HL-60/S4 treated with phorbol 12-myristate 13-acetate at 8.2 ng/mL for 4 days and 3 days (cell line): ENCODE measurements around the gene FMOD.
"Not testable (repeated sequence)": the region's sequence is repeated elsewhere in the genome, so short reads cannot be mapped to it uniquely, and the experiment has no call there.

Experiments used
- in situ Hi-C: fragments of 300-500 bp; cut with MboI; formaldehyde crosslinking; loops from 2 replicates; pipeline ENCODE4 v1.15.0; 2022; ENCODE audit warnings: low sequenced_read_pairs

Gene FMOD

GRCh38 chr1:203327684-203328457 lies 23.1 kb downstream of the FMOD start:
- in situ Hi-C loops, result loop anchor here (25.0 kb wide), 1 partner anchor 359 kb away; no protein-coding TSS in a partner anchor

GRCh38 chr1:203326830-203327683 lies 23.9 kb downstream of the FMOD start:
- in situ Hi-C loops, result loop anchor here (25.0 kb wide), 1 partner anchor 360 kb away; no protein-coding TSS in a partner anchor

GRCh38 chr1:203325418-203326091 lies 25.4 kb downstream of the FMOD start:
- in situ Hi-C loops, result loop anchor here (25.0 kb wide), 1 partner anchor 362 kb away; no protein-coding TSS in a partner anchor

- in situ Hi-C loops, result loop anchor here (25.0 kb wide), 1 partner anchor 362 kb away; no protein-coding TSS in a partner anchor
These were observed 25.9 kb downstream of the FMOD start for GRCh38 chr1:203325026-203325417.

GRCh38 chr1:203324105-203325025 lies 26.6 kb downstream of the FMOD start:
- in situ Hi-C loops, result loop anchor here (25.0 kb wide), 1 partner anchor 363 kb away; no protein-coding TSS in a partner anchor

- in situ Hi-C loops, result no loop called here
These were observed 27.3 kb downstream of the FMOD start for GRCh38 chr1:203323587-203323986.

- in situ Hi-C loops, result no loop called here
These were observed 28.3 kb downstream of the FMOD start for GRCh38 chr1:203322500-203323179.

- in situ Hi-C loops, result no loop called here
These were observed 29.5 kb downstream of the FMOD start for GRCh38 chr1:203321273-203322052.

GRCh38 chr1:203320591-203321272 lies 30.2 kb downstream of the FMOD start:
- in situ Hi-C loops, result no loop called here

GRCh38 chr1:203318229-203318517 lies 32.7 kb downstream of the FMOD start:
- in situ Hi-C loops, result no loop called here

- in situ Hi-C loops, result no loop called here
These were observed 33.3 kb downstream of the FMOD start for GRCh38 chr1:203317429-203318228.

- in situ Hi-C loops, result no loop called here
These were observed 34.3 kb downstream of the FMOD start for GRCh38 chr1:203316626-203317093.

GRCh38 chr1:203314025-203314759 lies 36.7 kb downstream of the FMOD start:
- in situ Hi-C loops, result not testable (repeated sequence)

GRCh38 chr1:203311368-203312301 lies 39.3 kb downstream of the FMOD start:
- in situ Hi-C loops, result no loop called here

GRCh38 chr1:203308923-203309331 lies 42.0 kb downstream of the FMOD start:
- in situ Hi-C loops, result no loop called here
